ENCODE measurements around the gene LRP1B. TPM values are rescaled to one million over a fixed set of nuclear protein-coding genes. Genes with fewer than 3 reads are reported as not detected.

Gene LRP1B
- total and polyA plus RNA-seq, 2 experiments from 2014 or later, result not detected

DNA sequence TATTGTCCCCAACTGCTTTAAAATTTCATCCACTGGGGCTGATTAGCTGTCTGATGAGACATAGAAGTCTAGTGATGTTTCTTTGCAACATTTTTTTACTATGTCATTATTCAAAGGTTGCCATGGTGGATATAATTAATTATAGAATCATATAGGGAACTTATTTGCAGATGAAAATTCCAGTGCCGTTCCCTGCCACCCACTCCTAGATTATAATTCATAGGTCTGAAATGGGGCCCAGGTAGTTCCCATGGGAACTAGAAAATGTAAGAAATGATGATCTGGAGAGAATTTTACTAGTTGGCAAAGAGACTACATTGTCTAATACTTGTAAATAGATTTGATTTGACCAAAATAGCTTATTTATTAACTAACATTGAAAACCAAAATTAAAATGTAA is 1854.2 kb downstream of the LRP1B start:
- no peaks in the 10 kb centered on the region for H3K9me3 ChIP-seq (ENCODE audit: low read depth)
- H3K4me3 ChIP-seq, result no peak overlapping the region
- no peaks in the 10 kb centered on the region for H3K9me2 ChIP-seq (ENCODE audit: insufficient read depth)
- H4K20me1 ChIP-seq (ENCODE audit: insufficient read depth), result no peaks in the 10 kb centered on the region
- H3K4me2 ChIP-seq (ENCODE audit: unreplicated experiment), result no peak overlapping the region
- no peaks in the 10 kb centered on the region for H3K79me2 ChIP-seq (ENCODE audit: insufficient read depth)
- TF ChIP-seq EZH2phosphoT487 (IDR thresholded peaks at IDR 0.05; ENCODE audit: insufficient read depth, low read depth) (no peak), EZH2 (IDR thresholded peaks at IDR 0.05; ENCODE audit: insufficient read depth, poor library complexity, severe bottlenecking) (no peak)
- no peak overlapping the region for H3K9ac ChIP-seq
- WGBS, 2 experiments (ENCODE audit: low coverage in 1 of 2, low lambda C conversion rate in 2 of 2, missing lambda C conversion rate in 2 of 2), result 73 to 74% methylated on average over 1 of the region's 1 CpG
- H3F3A ChIP-seq (ENCODE audit: insufficient read depth), result no peaks in the 10 kb centered on the region
- H3K4me1 ChIP-seq (ENCODE audit: insufficient read depth), result no peaks in the 10 kb centered on the region
- H3K27ac ChIP-seq, result no peak overlapping the region
- DNase-seq, result no peak
- no peaks in the 10 kb centered on the region for H3K36me3 ChIP-seq (ENCODE audit: low read depth)
- in situ Hi-C loops (cut with MboI), result no loop called here
- H3K27me3 ChIP-seq (replicated peaks; ENCODE audit: insufficient read depth), result no peaks in the 10 kb centered on the region
- H2AFZ ChIP-seq, result no peak overlapping the region

DNA sequence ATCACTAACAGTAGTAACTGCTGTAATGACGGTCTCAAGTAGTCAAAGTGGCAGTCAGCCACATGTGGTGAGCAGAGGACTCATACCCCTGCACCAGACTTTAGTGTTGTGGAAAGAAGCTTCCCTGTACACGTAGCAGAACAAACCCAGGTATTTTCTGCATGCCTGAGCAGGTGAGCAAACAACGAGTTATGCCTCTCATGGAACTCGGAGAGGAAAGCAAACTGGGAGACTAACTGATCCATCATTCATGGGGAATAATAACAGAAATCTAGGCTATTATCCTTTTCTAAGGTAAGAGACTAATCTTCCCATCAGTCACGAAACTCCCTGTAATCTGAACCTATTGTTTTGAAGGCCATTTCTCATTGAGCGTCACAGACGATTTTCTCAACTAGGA is 1855.4 kb downstream of the LRP1B start:
- Histone ChIP-seq H3F3A (ENCODE audit: insufficient read depth) (no peaks in the 10 kb centered on the region), H3K4me3 (no peak overlapping the region), H4K20me1 (ENCODE audit: insufficient read depth) (no peaks in the 10 kb centered on the region), H3K9me2 (ENCODE audit: insufficient read depth) (no peaks in the 10 kb centered on the region), H3K9ac (no peak overlapping the region), H3K27me3 (replicated peaks; ENCODE audit: insufficient read depth) (no peaks in the 10 kb centered on the region), H3K4me2 (ENCODE audit: unreplicated experiment) (no peak overlapping the region), H3K36me3 (ENCODE audit: low read depth) (no peaks in the 10 kb centered on the region), H3K79me2 (ENCODE audit: insufficient read depth) (no peaks in the 10 kb centered on the region), H2AFZ (no peak overlapping the region), H3K4me1 (ENCODE audit: insufficient read depth) (no peaks in the 10 kb centered on the region), H3K27ac (no peak overlapping the region), H3K9me3 (ENCODE audit: low read depth) (no peaks in the 10 kb centered on the region)
- DNase-seq, result no peak
- in situ Hi-C loops (cut with MboI), result no loop called here
- TF ChIP-seq EZH2 (IDR thresholded peaks at IDR 0.05; ENCODE audit: insufficient read depth, poor library complexity, severe bottlenecking), result no peak
- no peak for TF ChIP-seq EZH2phosphoT487 (IDR thresholded peaks at IDR 0.05; ENCODE audit: insufficient read depth, low read depth)
- 59% methylated on average over 7 of the region's 7 CpGs for WGBS, 2 experiments (ENCODE audit: low coverage in 1 of 2, low lambda C conversion rate in 2 of 2, missing lambda C conversion rate in 2 of 2)

DNA sequence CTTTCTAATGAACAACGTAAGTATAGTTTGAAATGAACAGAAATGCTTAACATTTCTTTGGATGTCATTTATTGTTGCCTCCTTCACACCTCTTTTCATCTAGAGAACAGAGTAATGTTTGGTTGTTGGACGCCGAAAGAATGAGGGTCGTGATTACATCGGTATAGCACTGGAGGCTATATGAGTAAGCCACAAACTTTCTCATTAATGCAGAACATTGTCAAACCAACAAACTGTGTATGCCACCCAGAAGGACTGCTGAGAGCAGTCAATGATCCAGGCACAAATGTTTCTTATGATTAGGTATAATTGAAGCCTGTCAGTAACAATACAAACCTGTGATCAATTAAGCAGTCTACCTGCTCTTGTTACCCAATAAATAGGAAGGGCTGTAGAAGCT is 1855.9 kb downstream of the LRP1B start:
- in situ Hi-C loops (cut with MboI), result no loop called here
- TF ChIP-seq EZH2 (IDR thresholded peaks at IDR 0.05; ENCODE audit: insufficient read depth, poor library complexity, severe bottlenecking) (no peak), EZH2phosphoT487 (IDR thresholded peaks at IDR 0.05; ENCODE audit: insufficient read depth, low read depth) (no peak)
- Histone ChIP-seq H3K79me2 (ENCODE audit: insufficient read depth) (no peaks in the 10 kb centered on the region), H3K9me2 (ENCODE audit: insufficient read depth) (no peaks in the 10 kb centered on the region), H3K4me3 (no peak overlapping the region), H3K9me3 (ENCODE audit: low read depth) (no peaks in the 10 kb centered on the region), H2AFZ (no peak overlapping the region), H4K20me1 (ENCODE audit: insufficient read depth) (no peaks in the 10 kb centered on the region), H3F3A (ENCODE audit: insufficient read depth) (no peaks in the 10 kb centered on the region), H3K27ac (no peak overlapping the region), H3K36me3 (ENCODE audit: low read depth) (no peaks in the 10 kb centered on the region), H3K9ac (no peak overlapping the region), H3K4me1 (ENCODE audit: insufficient read depth) (no peaks in the 10 kb centered on the region), H3K4me2 (ENCODE audit: unreplicated experiment) (no peak overlapping the region), H3K27me3 (replicated peaks; ENCODE audit: insufficient read depth) (no peaks in the 10 kb centered on the region)
- DNase-seq, result no peak
- WGBS, 2 experiments (ENCODE audit: low coverage in 1 of 2, low lambda C conversion rate in 2 of 2, missing lambda C conversion rate in 2 of 2), result 65 to 67% methylated on average over 5 of the region's 5 CpGs

DNA sequence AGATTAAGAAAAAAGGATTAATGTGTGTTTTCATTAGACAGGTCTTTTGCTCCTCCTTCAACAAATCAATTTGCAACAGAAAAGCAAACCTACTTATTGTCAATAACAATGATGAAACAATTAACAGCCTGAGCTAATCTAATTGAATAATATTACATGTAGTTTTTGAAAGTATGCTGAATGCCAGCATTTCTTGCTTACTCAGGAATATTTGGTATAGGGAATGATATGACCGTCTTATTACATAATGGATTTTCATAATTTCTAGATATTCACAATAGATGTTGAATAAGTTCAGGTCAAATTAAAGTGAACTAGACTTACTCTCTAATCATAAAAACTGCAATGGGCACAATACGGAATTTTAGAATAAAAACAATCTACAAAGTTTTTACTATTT is 1856.9 kb downstream of the LRP1B start:
- no peak for DNase-seq

DNA sequence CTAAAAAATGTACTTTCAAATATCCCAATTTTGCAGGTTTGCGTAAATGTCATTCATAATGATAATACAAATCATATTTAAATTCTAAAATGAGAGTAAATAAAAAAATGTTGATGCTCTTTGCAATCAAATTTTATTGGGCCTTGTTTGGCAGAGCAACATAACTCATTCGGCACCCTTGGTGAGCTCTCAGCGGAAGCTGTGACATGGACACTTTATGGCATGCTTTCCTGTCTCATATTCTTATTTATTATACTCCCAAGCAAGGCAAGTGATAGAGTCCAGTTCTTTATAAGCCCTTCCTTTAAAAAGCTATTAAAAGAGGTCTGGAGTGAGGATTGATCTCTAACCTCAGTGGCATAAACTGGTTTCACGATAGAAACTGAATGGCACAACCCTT is 1857.4 kb downstream of the LRP1B start:
- no peak overlapping the region for H3K4me2 ChIP-seq (ENCODE audit: unreplicated experiment)
- H3K36me3 ChIP-seq (ENCODE audit: low read depth), result no peaks in the 10 kb centered on the region
- in situ Hi-C loops (cut with MboI), result no loop called here
- no peak for TF ChIP-seq EZH2phosphoT487 (IDR thresholded peaks at IDR 0.05; ENCODE audit: insufficient read depth, low read depth)
- TF ChIP-seq EZH2 (IDR thresholded peaks at IDR 0.05; ENCODE audit: insufficient read depth, poor library complexity, severe bottlenecking), result no peak
- H4K20me1 ChIP-seq (ENCODE audit: insufficient read depth), result no peaks in the 10 kb centered on the region
- H3K4me3 ChIP-seq, result no peak overlapping the region
- H3F3A ChIP-seq (ENCODE audit: insufficient read depth), result no peaks in the 10 kb centered on the region
- no peaks in the 10 kb centered on the region for H3K79me2 ChIP-seq (ENCODE audit: insufficient read depth)
- H3K27me3 ChIP-seq (replicated peaks; ENCODE audit: insufficient read depth), result no peaks in the 10 kb centered on the region
- no peak overlapping the region for H2AFZ ChIP-seq
- H3K9me3 ChIP-seq (ENCODE audit: low read depth), result no peaks in the 10 kb centered on the region
- no peak for DNase-seq
- 62 to 64% methylated on average over 4 of the region's 4 CpGs for WGBS, 2 experiments (ENCODE audit: low coverage in 1 of 2, low lambda C conversion rate in 2 of 2, missing lambda C conversion rate in 2 of 2)
- no peaks in the 10 kb centered on the region for H3K4me1 ChIP-seq (ENCODE audit: insufficient read depth)
- H3K9me2 ChIP-seq (ENCODE audit: insufficient read depth), result no peaks in the 10 kb centered on the region
- H3K27ac ChIP-seq, result no peak overlapping the region
- no peak overlapping the region for H3K9ac ChIP-seq

More for the DNA sequence above, 1856.9 kb downstream of the LRP1B start:
- no peaks in the 10 kb centered on the region for H3K4me1 ChIP-seq (ENCODE audit: insufficient read depth)
- in situ Hi-C loops (cut with MboI), result no loop called here
- no peak for TF ChIP-seq EZH2phosphoT487 (IDR thresholded peaks at IDR 0.05; ENCODE audit: insufficient read depth, low read depth)
- no peak for TF ChIP-seq EZH2 (IDR thresholded peaks at IDR 0.05; ENCODE audit: insufficient read depth, poor library complexity, severe bottlenecking)
- no peak overlapping the region for H3K4me2 ChIP-seq (ENCODE audit: unreplicated experiment)
- no peaks in the 10 kb centered on the region for H4K20me1 ChIP-seq (ENCODE audit: insufficient read depth)
- H3K9me2 ChIP-seq (ENCODE audit: insufficient read depth), result no peaks in the 10 kb centered on the region
- H3K79me2 ChIP-seq (ENCODE audit: insufficient read depth), result no peaks in the 10 kb centered on the region
- no peak overlapping the region for H3K9ac ChIP-seq
- H3K4me3 ChIP-seq, result no peak overlapping the region
- H3F3A ChIP-seq (ENCODE audit: insufficient read depth), result no peaks in the 10 kb centered on the region
- 69 to 71% methylated on average over 2 of the region's 2 CpGs for WGBS, 2 experiments (ENCODE audit: low coverage in 1 of 2, low lambda C conversion rate in 2 of 2, missing lambda C conversion rate in 2 of 2)
- no peaks in the 10 kb centered on the region for H3K36me3 ChIP-seq (ENCODE audit: low read depth)
- no peaks in the 10 kb centered on the region for H3K9me3 ChIP-seq (ENCODE audit: low read depth)
- H3K27me3 ChIP-seq (replicated peaks; ENCODE audit: insufficient read depth), result no peaks in the 10 kb centered on the region
- no peak overlapping the region for H3K27ac ChIP-seq
- no peak overlapping the region for H2AFZ ChIP-seq
